ENCODE measurements around the gene ITGB1.

The ITGB1 gene

GRCh38 chr10:32955299-32955772 is 2.7 kb downstream of the ITGB1 start:
- no peak for DNase-seq (ENCODE audit: low spot score)

- DNase-seq (ENCODE audit: low spot score) = no peak
Measured at GRCh38 chr10:32954545-32955298, 3.3 kb downstream of the ITGB1 start.

GRCh38 chr10:32954080-32954479 is 4.0 kb downstream of the ITGB1 start:
- DNase-seq (ENCODE audit: low spot score) = no peak

GRCh38 chr10:32953277-32953927 is 4.6 kb downstream of the ITGB1 start:
- no peak for DNase-seq (ENCODE audit: low spot score)

- DNase-seq (ENCODE audit: low spot score) = no peak
Measured at GRCh38 chr10:32952541-32953276, 5.3 kb downstream of the ITGB1 start.

GRCh38 chr10:32952094-32952493 is 5.9 kb downstream of the ITGB1 start:
- DNase-seq (ENCODE audit: low spot score) = no peak

- no peak for DNase-seq (ENCODE audit: low spot score)
Measured at GRCh38 chr10:32951111-32951510, 6.9 kb downstream of the ITGB1 start.

GRCh38 chr10:32950591-32951108 is 7.4 kb downstream of the ITGB1 start:
- no peak for DNase-seq (ENCODE audit: low spot score)

- no peak for DNase-seq (ENCODE audit: low spot score)
Measured at GRCh38 chr10:32949221-32949678, 8.8 kb downstream of the ITGB1 start.

- no peak for DNase-seq (ENCODE audit: low spot score)
Measured at GRCh38 chr10:32948451-32948850, 9.6 kb downstream of the ITGB1 start.

- no peak for DNase-seq (ENCODE audit: low spot score)
Measured at GRCh38 chr10:32947586-32947985, 10.4 kb downstream of the ITGB1 start.

- no peak for DNase-seq (ENCODE audit: low spot score)
Measured at GRCh38 chr10:32946108-32946507, 11.9 kb downstream of the ITGB1 start.

- DNase-seq (ENCODE audit: low spot score) = no peak
Measured at GRCh38 chr10:32943854-32944661, 14.0 kb downstream of the ITGB1 start.

GRCh38 chr10:32943395-32943794 is 14.6 kb downstream of the ITGB1 start:
- no peak for DNase-seq (ENCODE audit: low spot score)

- no peak for DNase-seq (ENCODE audit: low spot score)
Measured at GRCh38 chr10:32942081-32942480, 15.9 kb downstream of the ITGB1 start.

- DNase-seq (ENCODE audit: low spot score) = no peak
Measured at GRCh38 chr10:32941357-32941756, 16.7 kb downstream of the ITGB1 start.

GRCh38 chr10:32940321-32941301 is 17.4 kb downstream of the ITGB1 start:
- no peak for DNase-seq (ENCODE audit: low spot score)

- DNase-seq (ENCODE audit: low spot score) = no peak
Measured at GRCh38 chr10:32939296-32940111, 18.5 kb downstream of the ITGB1 start.

GRCh38 chr10:32938554-32939061 is 19.4 kb downstream of the ITGB1 start:
- DNase-seq (ENCODE audit: low spot score) = peak; percentile 85
